RWPE2 (cell line): ENCODE measurements around the gene EHBP1.

ENCODE experiments used
- ATAC-seq: fragments of 200-7000 bp; cut with Tn5 transposase; 3 replicates; pipeline ENCODE4 v1.9.1; 2021; ENCODE audit warnings: low read depth
- DNase-seq: peaks from one replicate; pipeline ENCODE4 v3.0.0-alpha.2; 2020; ENCODE audit warnings: low spot score
- H3K27ac ChIP-seq: fragments of 450-650 bp; 2 replicates; pipeline ENCODE4 v1.5.1; 2017; ENCODE audit warnings: mild to moderate bottlenecking; ENCODE audit not compliant: poor library complexity, severe bottlenecking
- H3K27me3 ChIP-seq: fragments of 250-450 bp; sonication (Bioruptor Pico); 2 replicates; pipeline ENCODE4 v1.5.1; 2021; ENCODE audit warnings: mild to moderate bottlenecking, moderate library complexity; ENCODE audit not compliant: insufficient read depth, poor library complexity, severe bottlenecking
- H3K36me3 ChIP-seq: fragments of 250-450 bp; sonication (Bioruptor Pico); 2 replicates; pipeline ENCODE4 v1.5.1; 2020; ENCODE audit warnings: low read depth, mild to moderate bottlenecking, moderate library complexity
- H3K4me1 ChIP-seq: fragments of 250-450 bp; sonication (Bioruptor Pico); 2 replicates; pipeline ENCODE4 v1.5.1; 2021; ENCODE audit warnings: mild to moderate bottlenecking, moderate library complexity; ENCODE audit not compliant: insufficient read depth, poor library complexity, severe bottlenecking
- H3K4me3 ChIP-seq: fragments of 250-450 bp; sonication (Bioruptor Pico); 2 replicates; pipeline ENCODE4 v1.5.1; 2021; ENCODE audit warnings: mild to moderate bottlenecking, moderate library complexity; ENCODE audit not compliant: severe bottlenecking
- H3K9me3 ChIP-seq: fragments of 250-450 bp; sonication (Bioruptor Pico); 2 replicates; pipeline ENCODE4 v1.5.1; 2021; ENCODE audit warnings: mild to moderate bottlenecking, moderate library complexity; ENCODE audit not compliant: severe bottlenecking
- TF ChIP-seq, protein P1 (sequence below): fragments of 450-650 bp; IDR thresholded peaks from one replicate; pipeline ENCODE4 v1.5.1; 2017; ENCODE audit warnings: mild to moderate bottlenecking, moderate library complexity; ENCODE audit not compliant: poor library complexity, severe bottlenecking

The EHBP1 gene

DNA sequence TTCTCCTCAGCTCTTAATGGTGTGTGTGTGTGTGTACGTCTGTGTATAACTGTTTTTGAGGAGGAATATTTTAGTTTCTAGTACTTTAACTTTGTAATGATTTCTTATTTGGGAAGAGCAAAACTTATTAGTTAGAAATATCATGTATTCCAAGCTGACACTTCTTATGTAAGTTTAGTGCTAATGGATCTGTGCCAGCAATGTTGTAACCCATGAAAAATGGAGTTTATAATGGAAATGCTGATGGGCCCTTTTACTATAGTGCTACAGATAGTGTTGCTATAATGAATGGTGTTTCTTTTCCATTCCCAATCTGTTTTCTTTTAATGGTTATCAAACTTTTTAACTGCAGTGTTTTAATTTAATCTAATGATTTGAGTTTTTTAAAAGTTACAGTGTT lies 295.3 kb downstream of the EHBP1 start:
- Histone ChIP-seq H3K27ac (peak overlapping the region; percentile 69), H3K36me3 (peaks cover 84% of the 10 kb centered on the region), H3K4me3 (no peak overlapping the region), H3K27me3 (no peaks in the 10 kb centered on the region), H3K4me1 (peaks cover 29% of the 10 kb centered on the region), H3K9me3 (no peaks in the 10 kb centered on the region)
- TF ChIP-seq, protein P1, sequence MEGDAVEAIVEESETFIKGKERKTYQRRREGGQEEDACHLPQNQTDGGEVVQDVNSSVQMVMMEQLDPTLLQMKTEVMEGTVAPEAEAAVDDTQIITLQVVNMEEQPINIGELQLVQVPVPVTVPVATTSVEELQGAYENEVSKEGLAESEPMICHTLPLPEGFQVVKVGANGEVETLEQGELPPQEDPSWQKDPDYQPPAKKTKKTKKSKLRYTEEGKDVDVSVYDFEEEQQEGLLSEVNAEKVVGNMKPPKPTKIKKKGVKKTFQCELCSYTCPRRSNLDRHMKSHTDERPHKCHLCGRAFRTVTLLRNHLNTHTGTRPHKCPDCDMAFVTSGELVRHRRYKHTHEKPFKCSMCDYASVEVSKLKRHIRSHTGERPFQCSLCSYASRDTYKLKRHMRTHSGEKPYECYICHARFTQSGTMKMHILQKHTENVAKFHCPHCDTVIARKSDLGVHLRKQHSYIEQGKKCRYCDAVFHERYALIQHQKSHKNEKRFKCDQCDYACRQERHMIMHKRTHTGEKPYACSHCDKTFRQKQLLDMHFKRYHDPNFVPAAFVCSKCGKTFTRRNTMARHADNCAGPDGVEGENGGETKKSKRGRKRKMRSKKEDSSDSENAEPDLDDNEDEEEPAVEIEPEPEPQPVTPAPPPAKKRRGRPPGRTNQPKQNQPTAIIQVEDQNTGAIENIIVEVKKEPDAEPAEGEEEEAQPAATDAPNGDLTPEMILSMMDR: no peak
- ATAC-seq: no peak
- DNase-seq: no peak

GRCh38 chr2:63001576-63001975 lies 296.1 kb downstream of the EHBP1 start:
- H3K4me3 ChIP-seq: no peak overlapping the region
- H3K4me1 ChIP-seq: peaks cover 29% of the 10 kb centered on the region
- no peaks in the 10 kb centered on the region for H3K9me3 ChIP-seq
- no peak for DNase-seq
- no peaks in the 10 kb centered on the region for H3K27me3 ChIP-seq
- H3K27ac ChIP-seq: no peak overlapping the region
- TF ChIP-seq, protein P1: no peak
- no peak for ATAC-seq
- H3K36me3 ChIP-seq: peaks cover 84% of the 10 kb centered on the region

DNA sequence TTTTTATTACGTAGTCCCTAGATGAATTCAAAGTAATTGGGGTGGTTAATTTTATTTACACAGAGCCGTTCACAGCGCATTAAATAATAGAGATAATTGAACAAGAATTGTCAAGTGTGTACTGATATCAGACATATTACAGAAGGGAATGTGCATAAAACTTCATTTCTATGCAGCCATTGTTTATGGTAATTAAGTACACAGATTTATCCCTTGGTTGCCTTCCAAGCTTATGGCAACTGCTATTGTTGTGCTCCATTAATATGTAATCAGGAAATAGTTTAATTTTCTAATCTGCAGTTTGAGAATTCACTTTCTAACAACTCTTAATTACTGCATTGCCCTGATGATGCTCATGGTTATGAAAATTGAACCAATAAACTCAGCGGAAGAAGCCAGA lies 297.8 kb downstream of the EHBP1 start:
- Histone ChIP-seq H3K4me1 (peaks cover 24% of the 10 kb centered on the region), H3K36me3 (peaks cover 78% of the 10 kb centered on the region), H3K27me3 (no peaks in the 10 kb centered on the region), H3K9me3 (no peaks in the 10 kb centered on the region), H3K4me3 (no peak overlapping the region), H3K27ac (no peak overlapping the region)
- TF ChIP-seq, protein P1: no peak
- ATAC-seq: no peak
- DNase-seq: no peak

DNA sequence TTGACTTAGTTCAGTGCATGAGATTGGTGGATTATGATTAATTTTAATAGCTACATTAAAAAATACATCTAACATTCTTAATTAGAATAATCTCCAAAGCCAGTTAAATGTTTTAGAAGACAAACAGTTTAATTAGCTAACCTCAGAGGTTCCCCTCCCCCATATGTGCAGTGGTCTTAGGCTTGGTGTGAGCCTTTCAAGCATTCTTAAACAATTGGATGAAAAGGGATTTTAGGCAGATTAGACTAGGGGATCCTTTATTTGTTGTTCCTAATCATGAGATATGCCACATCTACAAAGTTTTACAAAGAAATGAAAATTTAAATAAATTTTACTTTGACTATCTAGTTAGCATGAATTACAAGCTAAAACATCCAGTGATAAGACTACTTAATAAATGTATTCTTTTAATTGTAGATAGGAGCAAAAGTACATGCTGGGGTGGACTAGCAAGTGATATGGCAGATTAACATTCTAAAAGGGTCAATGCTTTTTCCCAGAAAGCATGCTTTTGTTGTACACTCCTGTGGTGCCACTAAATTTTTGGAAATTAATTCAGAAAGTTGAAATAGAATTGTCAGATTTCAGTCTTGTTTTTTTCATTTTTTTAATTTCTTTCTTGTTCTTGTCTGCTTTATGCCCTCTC lies 302.4 kb downstream of the EHBP1 start:
- Histone ChIP-seq H3K4me3 (no peak overlapping the region), H3K4me1 (no peaks in the 10 kb centered on the region), H3K27me3 (no peaks in the 10 kb centered on the region), H3K9me3 (no peaks in the 10 kb centered on the region), H3K36me3 (peaks cover 78% of the 10 kb centered on the region), H3K27ac (no peak overlapping the region)
- TF ChIP-seq, protein P1: no peak
- DNase-seq (no peak), ATAC-seq (no peak)

- ATAC-seq: no peak
- H3K9me3 ChIP-seq: no peaks in the 10 kb centered on the region
- H3K4me3 ChIP-seq: no peak overlapping the region
- H3K36me3 ChIP-seq: peaks cover 79% of the 10 kb centered on the region
- TF ChIP-seq, protein P1: no peak
- H3K4me1 ChIP-seq: no peaks in the 10 kb centered on the region
- H3K27ac ChIP-seq: no peak overlapping the region
- DNase-seq: no peak
- H3K27me3 ChIP-seq: no peaks in the 10 kb centered on the region
Observed at GRCh38 chr2:63008838-63009237, 303.3 kb downstream of the EHBP1 start.
